NCI-H1105 (cell line): ENCODE measurements around the gene ARID1A.

Experiments
- DNase-seq: peaks from one replicate; lab custom pipeline; 2025; lab: John Stamatoyannopoulos, UW

The ARID1A gene

DNA sequence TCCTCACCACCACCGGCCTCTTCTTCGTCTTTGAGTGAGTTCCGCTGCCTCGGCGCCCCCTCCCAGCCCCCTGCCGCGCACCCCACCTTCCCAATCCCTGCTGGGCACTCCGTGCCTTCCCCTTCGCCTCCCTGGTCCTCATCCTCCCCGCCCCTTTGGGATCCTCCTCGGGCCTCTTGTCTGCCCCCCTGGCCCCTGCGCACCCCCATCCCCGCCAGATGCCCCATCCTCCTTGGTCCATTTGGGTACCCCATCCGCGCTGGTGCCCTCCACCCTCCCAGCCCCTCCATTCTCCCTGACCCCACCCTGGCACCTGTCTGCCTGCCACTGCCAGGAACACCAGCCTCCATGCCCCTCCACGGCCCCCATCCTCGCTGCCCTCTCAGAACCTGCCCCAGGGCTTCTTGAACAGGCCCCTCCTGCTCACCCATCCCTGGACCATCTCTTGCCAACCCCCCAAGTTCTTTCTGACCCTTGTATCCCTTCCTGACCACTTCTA lies 131.3 kb downstream of the ARID1A start:
- no peak for DNase-seq

DNA sequence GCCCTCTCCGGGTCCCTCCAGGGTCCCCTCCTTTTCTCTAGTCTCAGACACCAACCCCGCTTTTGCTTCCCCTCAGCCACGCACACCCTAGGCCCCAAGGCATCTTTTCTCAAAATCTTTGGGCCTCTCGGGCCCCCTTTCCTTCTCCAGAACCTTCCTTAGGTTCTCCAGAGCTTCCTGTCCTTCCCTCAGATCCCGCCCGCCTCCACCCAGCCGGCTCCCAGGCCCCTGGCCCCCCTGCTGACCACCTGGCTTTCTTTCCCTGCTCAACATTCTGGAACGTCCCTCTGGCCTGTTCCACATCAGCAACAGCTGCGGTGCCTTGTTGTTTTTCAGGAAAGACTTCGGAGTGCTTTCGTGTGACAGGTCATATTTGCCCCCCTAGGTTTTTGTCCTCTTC lies 131.8 kb downstream of the ARID1A start:
- no peak for DNase-seq

DNA sequence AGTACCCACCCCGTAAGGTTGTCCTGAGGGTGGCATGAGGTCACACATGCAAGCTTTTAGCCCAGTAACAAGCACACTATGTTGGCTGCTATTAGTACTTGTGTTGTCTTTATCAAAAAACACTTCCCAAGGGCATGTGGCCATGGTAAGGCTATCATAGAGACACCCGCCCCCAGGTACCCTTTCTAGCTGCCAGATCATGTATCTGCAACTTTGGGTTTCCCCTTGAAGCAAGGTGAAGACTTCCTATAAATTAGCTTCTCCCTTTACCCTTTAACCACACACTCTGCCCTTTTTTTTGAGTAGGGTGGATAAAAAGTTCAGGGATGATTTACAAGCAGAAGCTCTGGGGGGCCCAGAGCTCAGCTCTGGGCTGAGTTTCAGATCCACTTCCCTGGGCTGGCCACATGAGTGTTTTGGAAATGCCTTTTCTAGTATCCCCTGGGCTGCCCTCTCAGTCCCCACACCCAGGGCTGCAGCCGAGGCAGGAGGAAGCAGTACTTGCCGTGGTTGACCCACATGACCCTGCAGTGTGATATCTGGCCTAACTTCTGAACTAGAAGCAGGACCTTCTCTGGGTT lies 132.7 kb downstream of the ARID1A start:
- no peak for DNase-seq

DNA sequence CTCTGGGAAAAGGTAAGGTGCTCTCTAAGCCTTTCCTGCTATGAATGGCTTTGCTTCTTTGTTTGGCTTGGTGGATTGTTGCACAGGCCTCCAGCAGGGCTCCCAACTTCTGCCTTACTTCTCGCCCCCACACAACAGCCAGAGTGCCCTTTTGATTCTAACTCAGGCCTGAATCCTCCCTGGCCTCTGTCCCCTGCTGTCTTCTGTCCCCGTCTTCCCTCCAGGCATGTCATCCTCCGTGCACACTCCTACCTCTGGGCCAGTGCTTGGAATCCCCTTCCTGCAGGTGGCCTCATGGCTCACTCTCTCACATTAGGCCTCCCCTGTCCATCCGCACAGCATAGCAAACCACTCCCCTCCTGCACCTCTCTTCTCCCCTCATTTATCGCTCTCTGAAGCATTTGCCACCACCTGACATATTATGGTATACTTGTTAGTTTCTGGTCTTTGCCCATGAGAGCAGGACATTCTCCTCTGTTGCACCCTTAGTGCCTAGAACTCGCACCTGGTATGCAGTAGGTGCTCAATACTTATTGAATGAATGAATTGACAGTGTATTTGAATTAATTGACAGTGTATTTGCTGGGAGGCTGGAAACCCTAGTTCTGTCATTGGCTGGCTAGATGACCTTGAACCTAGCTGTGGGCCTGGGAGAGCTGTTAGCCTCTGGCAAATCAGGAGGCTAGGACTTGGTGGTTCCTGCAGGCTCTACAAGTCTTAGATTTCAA lies 133.5 kb downstream of the ARID1A start:
- DNase-seq = no peak

DNA sequence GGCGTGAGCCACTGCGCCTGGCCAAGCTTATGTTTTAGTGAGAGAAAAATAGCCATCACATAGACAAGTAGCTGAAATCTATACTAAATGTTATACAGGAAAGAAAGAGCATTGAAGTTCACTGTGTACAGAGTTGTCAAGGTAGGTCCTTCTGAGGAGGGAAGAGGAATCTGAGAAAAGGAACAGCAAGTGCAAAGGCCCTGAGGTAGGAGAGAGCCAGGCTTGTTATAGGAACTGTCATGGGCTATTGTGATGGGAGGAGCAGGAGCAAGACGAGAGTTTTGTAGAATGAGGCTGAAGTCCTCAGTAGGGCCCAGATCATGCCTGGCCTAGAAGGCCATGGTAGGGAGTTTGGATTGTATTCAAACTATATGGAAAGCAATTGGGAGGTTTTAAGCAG lies 135.2 kb downstream of the ARID1A start:
- DNase-seq = no peak
